Measurements from ENCODE around the gene CIDEB. TPM values are rescaled to one million over a fixed set of nuclear protein-coding genes. Genes with fewer than 3 reads are reported as not detected.
A peak's percentile ranks its signal among the peaks of the same experiment; 100 is the strongest.

The CIDEB gene
- total and polyA plus RNA-seq, 9 of the 15 experiments (the other 6 are each of a cell fraction or from before 2014, with no cell fraction given): 0.03 to 0.35 (median 0.09) TPM; not detected in 3

- no peak for TF ChIP-seq HNRNPLL (IDR thresholded peaks at IDR 0.05; ENCODE audit: low read depth, low read length, poor library complexity, severe bottlenecking)
- peak; percentile 92 for TF ChIP-seq MAFG (tag; conservative IDR thresholded peaks at IDR 0.05)
- peak; percentile 48; the same call in 1 of the 2 replicates for TF ChIP-seq CREM (IDR thresholded peaks at IDR 0.05; ENCODE audit: low read depth)
- TF ChIP-seq MBD2 (IDR thresholded peaks at IDR 0.05; ENCODE audit: borderline replicate concordance, low read depth): no peak
- TF ChIP-seq MAFF (IDR thresholded peaks at IDR 0.05; ENCODE audit: low read length): peak; percentile 87
- TF ChIP-seq C11orf30 (IDR thresholded peaks at IDR 0.05; ENCODE audit: low read depth): peak; percentile 96
- peak; percentile 89 for TF ChIP-seq MAFK (IDR thresholded peaks at IDR 0.05; ENCODE audit: low read length)
- no peak for TF ChIP-seq E2F4 (CRISPR knock-in tag; IDR thresholded peaks at IDR 0.05; ENCODE audit: low read depth)
- TF ChIP-seq ZNF316 (IDR thresholded peaks at IDR 0.05): peak; percentile 98
- no peak for TF ChIP-seq RBBP5 (IDR thresholded peaks at IDR 0.05; ENCODE audit: borderline replicate concordance, insufficient read depth, low read length, poor library complexity, severe bottlenecking)
- TF ChIP-seq MCM5 (IDR thresholded peaks at IDR 0.05; ENCODE audit: low read depth): no peak
- DNase-seq (ENCODE audit: extremely low read depth in 1 of 4, low spot score in 3 of 4): peak in 1 of 4 experiments; percentile 25
- no TSS peak for BruUV-seq (replicated peaks)
- Histone ChIP-seq H3K9me3 (replicated peaks; ENCODE audit: control insufficient read depth, insufficient read depth, low read depth, low read length) (no peaks in the 10 kb centered on the region), H4K20me1 (replicated peaks; ENCODE audit: control insufficient read depth, insufficient read depth, low read length) (no peaks in the 10 kb centered on the region; the same call in 1 of the 2 replicates), H2AFZ (ENCODE audit: low read depth, low read length) (peak overlapping the region; percentile 19; the same call in 1 of the 2 replicates), H3K4me2 (ENCODE audit: insufficient read depth, low read length) (peak overlapping the region; percentile 92), H3K9ac (ENCODE audit: insufficient read depth in 1 of 2, low read depth in 2 of 2, low read length in 2 of 2) (peak overlapping the region in 1 of 2 experiments; percentile 99; a peak in 1 of 4 replicates), H3K9me1 (ENCODE audit: control insufficient read depth, insufficient read depth, low read length) (peaks cover 2% of the 10 kb centered on the region), H3K4me1 (replicated peaks in 1 of 2; ENCODE audit: control insufficient read depth in 2 of 2, insufficient read depth in 2 of 2, low read length in 2 of 2) (peaks cover 26 to 27% of the 10 kb centered on the region in 2 experiments; a peak in 4 of 5 replicates), H3K79me2 (ENCODE audit: control insufficient read depth, insufficient read depth, low read length) (peaks cover 9% of the 10 kb centered on the region; the same call in 1 of the 3 replicates), H3K27ac (ENCODE audit: extremely low read depth, low read depth, low read length) (no peak overlapping the region), H3K27me3 (ENCODE audit: control insufficient read depth in 2 of 2, insufficient read depth in 2 of 2, low read length in 2 of 2) (no peaks in the 10 kb centered on the region), H3K4me3 (no peak overlapping the region), H3K36me3 (ENCODE audit: control insufficient read depth, insufficient read depth, low read length) (no peaks in the 10 kb centered on the region; the same call in 2 of the 3 replicates)
- WGBS (ENCODE audit: insufficient coverage, low coverage, missing lambda C conversion rate): 25% methylated on average over 2 of the region's 2 CpGs
- ATAC-seq: no peak
- in situ Hi-C loops (cut with MboI): no loop called here
- peak; percentile 15 for FAIRE-seq
- ChIA-PET CTCF (ENCODE audit: low intra/inter-chr PET ratio) (no interaction called here), POLR2A (interaction anchor here (0.6 to 1.2 kb wide), 3 partner anchors 10 to 136 kb away, joined by 3 to 5 read pairs (median 5); partner anchors contain the start of gene CHMP4A)
- intact Hi-C loops (cut with micrococcal nuclease): no loop called here
Measured at GRCh38 chr14:24272467-24272866, 35.3 kb downstream of the CIDEB start.

Measured in K562 (cell line).